Dermis microvascular lymphatic vessel endothelial cell (primary cell): ENCODE measurements around the gene CXorf58. TPM values are rescaled to one million over a fixed set of nuclear protein-coding genes. Genes with fewer than 3 reads are reported as not detected.
A peak's percentile ranks its signal among the peaks of the same experiment; 100 is the strongest.
"Not testable (repeated sequence)": the region's sequence is repeated elsewhere in the genome, so short reads cannot be mapped to it uniquely, and the experiment has no call there.

Source experiments
- DNase-seq, 2 donors: peaks; one replicate each; pipeline versions ENCODE4 v3.0.0 to v3.0.0-alpha.2; 2010; ENCODE audit warnings: low read depth in 2 of 2
- total RNA-seq: library from RNA; depleted of rRNA; stranded (reverse); fragments of >200 nt; gene quantifications from 2 replicates; pipeline ENCODE4 v1.2.1, GENCODE V29; 2014

The CXorf58 gene
- total RNA-seq = not detected in 2 replicates

GRCh38 chrX:23907498-23908218 is at the start of gene CXorf58, which contains the start of gene APOO:
CXorf58 (plus strand) TSS chrX:23908006; CDS start chrX:23910303, 2,297 bp downstream.
APOO (minus strand) TSS chrX:23907938; CDS start chrX:23907702, 236 bp downstream.
- peak; percentile 82 to 92 for DNase-seq

- not testable (repeated sequence) for DNase-seq
These were observed 48.6 kb upstream of the CXorf58 start for GRCh38 chrX:23859238-23859637.

GRCh38 chrX:23861215-23861896 is 46.5 kb upstream of the CXorf58 start:
- DNase-seq = no peak

- DNase-seq = not testable (repeated sequence)
These were observed 45.9 kb upstream of the CXorf58 start for GRCh38 chrX:23861952-23862351.

- DNase-seq = no peak
These were observed 43.0 kb upstream of the CXorf58 start for GRCh38 chrX:23864742-23865326.

- no peak for DNase-seq
These were observed 37.8 kb upstream of the CXorf58 start for GRCh38 chrX:23870041-23870440.

GRCh38 chrX:23871905-23872546 is 35.8 kb upstream of the CXorf58 start:
- no peak for DNase-seq

GRCh38 chrX:23879380-23880090 is 28.3 kb upstream of the CXorf58 start:
- DNase-seq = no peak

- peak in 1 of 2 donors; percentile 74 for DNase-seq
These were observed 24.0 kb upstream of the CXorf58 start for GRCh38 chrX:23883737-23884354.

- DNase-seq = peak; percentile 60 to 77
These were observed 23.3 kb upstream of the CXorf58 start for GRCh38 chrX:23884427-23885024.

GRCh38 chrX:23885803-23886202 is 22.0 kb upstream of the CXorf58 start:
- no peak for DNase-seq

- no peak for DNase-seq
These were observed 20.4 kb upstream of the CXorf58 start for GRCh38 chrX:23887451-23887850.

- DNase-seq = no peak
These were observed 19.9 kb upstream of the CXorf58 start for GRCh38 chrX:23887918-23888317.

- no peak for DNase-seq
These were observed 18.8 kb upstream of the CXorf58 start for GRCh38 chrX:23888887-23889501.

- DNase-seq = no peak
These were observed 16.9 kb upstream of the CXorf58 start for GRCh38 chrX:23890933-23891332.

GRCh38 chrX:23894993-23895392 is 12.8 kb upstream of the CXorf58 start:
- DNase-seq = not testable (repeated sequence)

- DNase-seq = not testable (repeated sequence)
These were observed 11.3 kb upstream of the CXorf58 start for GRCh38 chrX:23896539-23896938.

GRCh38 chrX:23896981-23897380 is 10.8 kb upstream of the CXorf58 start:
- DNase-seq = peak in 1 of 2 donors; percentile 23

GRCh38 chrX:23898412-23898959 is 9.3 kb upstream of the CXorf58 start:
- DNase-seq = peak in 1 of 2 donors; percentile 66
